Measurements from ENCODE around the gene SNRNP25. TPM values are rescaled to one million over a fixed set of nuclear protein-coding genes. Genes with fewer than 3 reads are reported as not detected.
"Not testable (repeated sequence)": the region's sequence is repeated elsewhere in the genome, so short reads cannot be mapped to it uniquely, and the experiment has no call there.

Gene SNRNP25
- total RNA-seq, 1 experiment from 2014 or later: 21.8 TPM

DNA sequence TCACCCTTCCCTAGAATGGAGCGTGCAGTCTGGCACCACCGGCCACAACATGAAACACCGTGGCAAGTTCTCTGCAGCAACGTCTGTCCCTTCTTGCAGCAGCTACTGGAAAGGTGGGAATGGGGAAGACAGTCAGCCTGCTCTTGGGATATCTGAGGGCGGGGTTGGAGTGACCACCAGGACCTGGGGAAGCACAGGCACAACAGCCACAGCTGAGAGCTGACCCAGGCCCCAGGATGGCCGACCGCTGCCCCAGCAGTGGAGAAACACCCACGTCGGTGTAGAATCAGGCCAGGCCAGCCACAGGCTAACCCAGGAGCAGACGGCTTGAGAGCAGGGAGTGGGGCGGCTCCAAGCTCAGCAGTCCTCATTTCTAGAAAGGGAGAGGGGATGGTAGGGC lies 15.4 kb upstream of the SNRNP25 start:
- Histone ChIP-seq H3K36me3 (ENCODE audit: insufficient read depth, low read length) (peaks cover 23% of the 10 kb centered on the region), H4K20me1 (ENCODE audit: insufficient read depth, low read depth, low read length) (0 out of 2 replicates have a peak, but pooled peaks cover 17% of the 10 kb centered on the region)
- not testable (repeated sequence) for H3K9me2 ChIP-seq (replicated peaks; ENCODE audit: insufficient read depth, low read length); H3K79me2 ChIP-seq (ENCODE audit: low read length); H3K27ac ChIP-seq (ENCODE audit: low read length); DNase-seq; H2AFZ ChIP-seq (ENCODE audit: low read length); H3K9ac ChIP-seq (ENCODE audit: low read length); H3K4me1 ChIP-seq (ENCODE audit: low read length); H3K4me3 ChIP-seq (ENCODE audit: low read length); H3K9me3 ChIP-seq (ENCODE audit: low read length); H3K27me3 ChIP-seq (ENCODE audit: low read length); H3K4me2 ChIP-seq (ENCODE audit: low read depth, low read length, poor library complexity, severe bottlenecking)

DNA sequence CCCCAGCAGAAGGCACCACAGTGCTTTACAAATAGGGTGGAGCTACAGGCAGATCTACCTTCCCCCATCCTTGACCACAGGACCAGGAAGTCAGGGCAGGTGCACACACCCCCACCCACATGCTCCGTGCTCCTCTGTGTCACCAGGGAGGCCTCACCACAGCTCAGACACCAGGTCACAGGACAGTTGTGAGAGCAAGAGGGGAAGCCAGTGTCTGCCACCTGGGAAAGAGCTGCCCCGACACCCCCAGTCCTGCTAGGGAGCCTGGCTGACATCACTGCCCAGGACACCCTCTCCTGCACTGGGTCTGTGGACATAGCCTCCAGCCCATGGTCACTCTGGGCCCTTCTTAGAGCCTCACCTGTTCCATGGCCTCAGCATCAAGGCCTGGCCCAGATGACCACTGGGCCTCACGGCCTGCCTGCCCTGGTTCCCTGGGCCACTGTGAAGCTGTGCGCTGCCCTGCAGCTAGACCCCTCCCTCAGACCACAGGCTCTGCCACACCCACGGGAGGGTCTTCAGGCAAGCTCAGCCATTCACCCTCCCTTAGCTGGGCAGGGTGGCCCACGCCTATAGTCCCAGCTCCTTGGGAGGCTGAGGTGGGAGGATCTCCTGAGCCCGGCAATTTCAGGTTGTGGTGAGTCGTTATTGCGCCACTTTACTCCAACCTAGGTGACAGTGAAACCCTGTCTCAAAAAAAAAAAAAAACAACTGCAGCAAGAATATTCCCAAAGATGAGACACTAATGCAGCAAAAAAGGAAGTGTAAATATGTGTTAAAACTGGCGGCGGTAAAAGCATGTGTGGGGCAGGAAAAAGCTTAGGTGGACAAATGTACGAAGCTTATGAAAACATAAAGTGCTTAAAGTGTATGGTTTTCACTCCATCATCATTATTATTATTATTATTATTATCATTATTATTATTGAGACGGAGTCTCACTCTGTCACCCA lies 14.4 kb upstream of the SNRNP25 start:
- Histone ChIP-seq H3K27me3 (ENCODE audit: low read length) (no peaks in the 10 kb centered on the region), H3K4me3 (ENCODE audit: low read length) (no peak overlapping the region), H2AFZ (ENCODE audit: low read length) (no peak overlapping the region), H3K4me1 (ENCODE audit: low read length) (peaks cover 9% of the 10 kb centered on the region), H3K79me2 (ENCODE audit: low read length) (peaks cover 3% of the 10 kb centered on the region; the same call in 1 of the 2 replicates), H3K27ac (ENCODE audit: low read length) (0 out of 2 replicates have a peak overlapping the region, but pooled peaks have one; percentile 34), H3K9ac (ENCODE audit: low read length) (0 out of 2 replicates have a peak overlapping the region, but pooled peaks have one; percentile 12), H4K20me1 (ENCODE audit: insufficient read depth, low read depth, low read length) (0 out of 2 replicates have a peak, but pooled peaks cover 20% of the 10 kb centered on the region), H3K9me3 (ENCODE audit: low read length) (no peaks in the 10 kb centered on the region), H3K4me2 (ENCODE audit: low read depth, low read length, poor library complexity, severe bottlenecking) (no peak overlapping the region), H3K36me3 (ENCODE audit: insufficient read depth, low read length) (peaks cover 26% of the 10 kb centered on the region), H3K9me2 (replicated peaks; ENCODE audit: insufficient read depth, low read length) (no peaks in the 10 kb centered on the region)
- DNase-seq: peak; percentile 67

GRCh38 chr16:41439-42068 lies 12.1 kb upstream of the SNRNP25 start:
- Histone ChIP-seq H3K4me3 (ENCODE audit: low read length) (no peak overlapping the region), H4K20me1 (ENCODE audit: insufficient read depth, low read depth, low read length) (peaks cover 27% of the 10 kb centered on the region; the same call in 1 of the 2 replicates), H3K27me3 (ENCODE audit: low read length) (no peaks in the 10 kb centered on the region), H3K27ac (ENCODE audit: low read length) (no peak overlapping the region), H2AFZ (ENCODE audit: low read length) (no peak overlapping the region), H3K79me2 (ENCODE audit: low read length) (peaks cover 12% of the 10 kb centered on the region), H3K9me3 (ENCODE audit: low read length) (no peaks in the 10 kb centered on the region), H3K4me1 (ENCODE audit: low read length) (peaks cover 9% of the 10 kb centered on the region), H3K9ac (ENCODE audit: low read length) (no peak overlapping the region), H3K36me3 (ENCODE audit: insufficient read depth, low read length) (peaks cover 42% of the 10 kb centered on the region), H3K9me2 (replicated peaks; ENCODE audit: insufficient read depth, low read length) (no peaks in the 10 kb centered on the region), H3K4me2 (ENCODE audit: low read depth, low read length, poor library complexity, severe bottlenecking) (no peak overlapping the region)
- DNase-seq: no peak

GRCh38 chr16:42069-42457 lies 11.6 kb upstream of the SNRNP25 start:
- no peak for DNase-seq
- no peaks in the 10 kb centered on the region for H3K27me3 ChIP-seq (ENCODE audit: low read length)
- H2AFZ ChIP-seq (ENCODE audit: low read length): no peak overlapping the region
- no peak overlapping the region for H3K9ac ChIP-seq (ENCODE audit: low read length)
- H3K9me2 ChIP-seq (replicated peaks; ENCODE audit: insufficient read depth, low read length): no peaks in the 10 kb centered on the region
- no peaks in the 10 kb centered on the region for H3K9me3 ChIP-seq (ENCODE audit: low read length)
- H3K79me2 ChIP-seq (ENCODE audit: low read length): peaks cover 14% of the 10 kb centered on the region
- H3K36me3 ChIP-seq (ENCODE audit: insufficient read depth, low read length): peaks cover 47% of the 10 kb centered on the region
- peaks cover 9% of the 10 kb centered on the region for H3K4me1 ChIP-seq (ENCODE audit: low read length)
- no peak overlapping the region for H3K27ac ChIP-seq (ENCODE audit: low read length)
- H3K4me3 ChIP-seq (ENCODE audit: low read length): no peak overlapping the region
- no peak overlapping the region for H3K4me2 ChIP-seq (ENCODE audit: low read depth, low read length, poor library complexity, severe bottlenecking)
- H4K20me1 ChIP-seq (ENCODE audit: insufficient read depth, low read depth, low read length): peaks cover 28% of the 10 kb centered on the region

- H3K27me3 ChIP-seq (ENCODE audit: low read length): no peaks in the 10 kb centered on the region
- DNase-seq: no peak
- H2AFZ ChIP-seq (ENCODE audit: low read length): no peak overlapping the region
- H4K20me1 ChIP-seq (ENCODE audit: insufficient read depth, low read depth, low read length): peaks cover 28% of the 10 kb centered on the region
- no peak overlapping the region for H3K4me2 ChIP-seq (ENCODE audit: low read depth, low read length, poor library complexity, severe bottlenecking)
- peaks cover 50% of the 10 kb centered on the region for H3K36me3 ChIP-seq (ENCODE audit: insufficient read depth, low read length)
- H3K9ac ChIP-seq (ENCODE audit: low read length): no peak overlapping the region
- H3K9me2 ChIP-seq (replicated peaks; ENCODE audit: insufficient read depth, low read length): no peaks in the 10 kb centered on the region
- peaks cover 18% of the 10 kb centered on the region for H3K79me2 ChIP-seq (ENCODE audit: low read length)
- H3K4me1 ChIP-seq (ENCODE audit: low read length): peaks cover 9% of the 10 kb centered on the region
- H3K27ac ChIP-seq (ENCODE audit: low read length): no peak overlapping the region
- no peak overlapping the region for H3K4me3 ChIP-seq (ENCODE audit: low read length)
- H3K9me3 ChIP-seq (ENCODE audit: low read length): no peaks in the 10 kb centered on the region
These were observed 10.9 kb upstream of the SNRNP25 start for GRCh38 chr16:42691-43090.

DNA sequence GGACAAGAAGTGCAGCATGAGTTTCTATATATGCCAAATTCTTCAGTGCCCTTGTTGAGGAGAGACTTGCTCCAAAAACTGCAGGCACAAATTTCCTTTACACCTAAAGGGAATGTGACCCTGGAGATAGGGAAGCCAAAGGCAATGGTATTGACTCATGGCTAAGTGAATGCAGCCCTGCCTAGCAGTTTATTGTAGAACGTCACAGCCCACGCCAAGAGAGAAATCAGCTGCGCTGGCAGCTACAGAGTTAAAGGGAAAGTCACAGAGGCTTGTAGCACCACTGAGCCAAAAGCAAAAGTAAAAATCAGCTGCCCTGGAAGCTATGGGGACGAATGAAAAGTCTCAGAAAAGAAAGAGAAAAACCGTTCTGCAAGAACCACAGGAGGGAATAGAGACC lies 10.3 kb upstream of the SNRNP25 start:
- Histone ChIP-seq H3K79me2 (ENCODE audit: low read length) (peaks cover 21% of the 10 kb centered on the region), H3K27me3 (ENCODE audit: low read length) (no peaks in the 10 kb centered on the region), H3K4me1 (ENCODE audit: low read length) (peaks cover 9% of the 10 kb centered on the region), H2AFZ (ENCODE audit: low read length) (no peak overlapping the region), H3K36me3 (ENCODE audit: insufficient read depth, low read length) (peaks cover 53% of the 10 kb centered on the region), H4K20me1 (ENCODE audit: insufficient read depth, low read depth, low read length) (peaks cover 28% of the 10 kb centered on the region), H3K9me3 (ENCODE audit: low read length) (no peaks in the 10 kb centered on the region), H3K4me3 (ENCODE audit: low read length) (no peak overlapping the region), H3K9ac (ENCODE audit: low read length) (no peak overlapping the region), H3K27ac (ENCODE audit: low read length) (no peak overlapping the region), H3K9me2 (replicated peaks; ENCODE audit: insufficient read depth, low read length) (no peaks in the 10 kb centered on the region), H3K4me2 (ENCODE audit: low read depth, low read length, poor library complexity, severe bottlenecking) (no peak overlapping the region)
- DNase-seq: no peak

- H3K79me2 ChIP-seq (ENCODE audit: low read length): peaks cover 26% of the 10 kb centered on the region
- no peak overlapping the region for H3K4me2 ChIP-seq (ENCODE audit: low read depth, low read length, poor library complexity, severe bottlenecking)
- peaks cover 28% of the 10 kb centered on the region for H4K20me1 ChIP-seq (ENCODE audit: insufficient read depth, low read depth, low read length)
- no peaks in the 10 kb centered on the region for H3K9me2 ChIP-seq (replicated peaks; ENCODE audit: insufficient read depth, low read length)
- H3K4me1 ChIP-seq (ENCODE audit: low read length): no peaks in the 10 kb centered on the region
- no peaks in the 10 kb centered on the region for H3K9me3 ChIP-seq (ENCODE audit: low read length)
- no peak for DNase-seq
- no peak overlapping the region for H3K27ac ChIP-seq (ENCODE audit: low read length)
- H3K4me3 ChIP-seq (ENCODE audit: low read length): no peak overlapping the region
- H3K36me3 ChIP-seq (ENCODE audit: insufficient read depth, low read length): peaks cover 53% of the 10 kb centered on the region
- H3K9ac ChIP-seq (ENCODE audit: low read length): no peak overlapping the region
- H2AFZ ChIP-seq (ENCODE audit: low read length): no peak overlapping the region
- H3K27me3 ChIP-seq (ENCODE audit: low read length): no peaks in the 10 kb centered on the region
These were observed 9.0 kb upstream of the SNRNP25 start for GRCh38 chr16:44655-45054.

GRCh38 chr16:45454-45853 lies 8.2 kb upstream of the SNRNP25 start:
- H3K4me3 ChIP-seq (ENCODE audit: low read length): no peak overlapping the region
- H4K20me1 ChIP-seq (ENCODE audit: insufficient read depth, low read depth, low read length): peaks cover 28% of the 10 kb centered on the region
- H3K9ac ChIP-seq (ENCODE audit: low read length): no peak overlapping the region
- H3K9me3 ChIP-seq (ENCODE audit: low read length): no peaks in the 10 kb centered on the region
- H3K27me3 ChIP-seq (ENCODE audit: low read length): no peaks in the 10 kb centered on the region
- no peaks in the 10 kb centered on the region for H3K4me1 ChIP-seq (ENCODE audit: low read length)
- H3K79me2 ChIP-seq (ENCODE audit: low read length): peaks cover 30% of the 10 kb centered on the region
- H2AFZ ChIP-seq (ENCODE audit: low read length): no peak overlapping the region
- no peak overlapping the region for H3K27ac ChIP-seq (ENCODE audit: low read length)
- no peaks in the 10 kb centered on the region for H3K9me2 ChIP-seq (replicated peaks; ENCODE audit: insufficient read depth, low read length)
- DNase-seq: no peak
- no peak overlapping the region for H3K4me2 ChIP-seq (ENCODE audit: low read depth, low read length, poor library complexity, severe bottlenecking)
- peaks cover 57% of the 10 kb centered on the region for H3K36me3 ChIP-seq (ENCODE audit: insufficient read depth, low read length)
